ENCODE data around the gene ROR1. TPM values are rescaled to one million over a fixed set of nuclear protein-coding genes. Genes with fewer than 3 reads are reported as not detected.

The ROR1 gene
- polyA plus RNA-seq, 1 experiment: 7.1 TPM

- Histone ChIP-seq H3K27me3 (ENCODE audit: control insufficient read depth, insufficient read depth, low read length) (no peaks in the 10 kb centered on the region), H3K27ac (ENCODE audit: low read depth, low read length) (no peak overlapping the region), H3K4me3 (ENCODE audit: low read depth, low read length) (no peak overlapping the region), H3K9me3 (ENCODE audit: control insufficient read depth, insufficient read depth, low read length) (no peaks in the 10 kb centered on the region)
- POLR2A ChIA-PET: no interaction called here
- DNase-seq (ENCODE audit: low read depth, low spot score): no peak
- CTCF ChIA-PET: no interaction called here
- no peak for TF ChIP-seq CTCF (IDR thresholded peaks at IDR 0.05; ENCODE audit: low read depth, low read length)
Measured at GRCh38 chr1:63984257-63984929, 210.6 kb downstream of the ROR1 start.

- no peak for DNase-seq (ENCODE audit: low read depth, low spot score)
Measured at GRCh38 chr1:63984930-63985290, 211.1 kb downstream of the ROR1 start.

GRCh38 chr1:63987014-63987627, 213.3 kb downstream of the ROR1 start:
- ChIA-PET POLR2A (no interaction called here), CTCF (no interaction called here)

More at GRCh38 chr1:63984930-63985290, 211.1 kb downstream of the ROR1 start:
- Histone ChIP-seq H3K9me3 (ENCODE audit: control insufficient read depth, insufficient read depth, low read length) (no peaks in the 10 kb centered on the region), H3K27me3 (ENCODE audit: control insufficient read depth, insufficient read depth, low read length) (no peaks in the 10 kb centered on the region), H3K27ac (ENCODE audit: low read depth, low read length) (no peak overlapping the region), H3K4me3 (ENCODE audit: low read depth, low read length) (no peak overlapping the region)
- no peak for TF ChIP-seq CTCF (IDR thresholded peaks at IDR 0.05; ENCODE audit: low read depth, low read length)
- CTCF ChIA-PET: no interaction called here
- POLR2A ChIA-PET: no interaction called here

DNA sequence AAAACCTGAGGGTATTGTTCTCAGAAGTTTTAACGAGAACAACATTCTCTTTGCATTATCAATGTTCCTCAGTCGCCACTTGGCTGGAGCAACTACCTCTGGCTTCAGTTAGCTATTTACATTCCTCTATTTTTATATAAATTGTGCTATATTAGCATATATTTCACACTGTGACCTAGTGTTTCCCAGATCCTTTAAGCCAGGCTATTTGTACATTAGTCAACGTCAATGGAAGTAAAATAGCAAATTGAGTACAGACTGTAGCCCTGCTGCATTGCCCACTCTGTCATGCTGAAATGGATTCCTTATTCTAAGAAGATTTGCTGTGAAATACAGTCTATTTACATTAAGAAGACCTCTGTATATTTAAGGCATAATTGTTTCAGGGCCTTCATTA, 213.8 kb downstream of the ROR1 start:
- ChIA-PET CTCF (no interaction called here), POLR2A (no interaction called here)
- no peaks in the 10 kb centered on the region for H3K27me3 ChIP-seq (ENCODE audit: control insufficient read depth, insufficient read depth, low read length)
- no peaks in the 10 kb centered on the region for H3K9me3 ChIP-seq (ENCODE audit: control insufficient read depth, insufficient read depth, low read length)
- TF ChIP-seq CTCF (IDR thresholded peaks at IDR 0.05; ENCODE audit: low read depth, low read length): no peak
- DNase-seq (ENCODE audit: low read depth, low spot score): no peak
- no peak overlapping the region for H3K4me3 ChIP-seq (ENCODE audit: low read depth, low read length)
- H3K27ac ChIP-seq (ENCODE audit: low read depth, low read length): no peak overlapping the region

More at GRCh38 chr1:63987014-63987627, 213.3 kb downstream of the ROR1 start:
- no peak for TF ChIP-seq CTCF (IDR thresholded peaks at IDR 0.05; ENCODE audit: low read depth, low read length)
- no peak overlapping the region for H3K27ac ChIP-seq (ENCODE audit: low read depth, low read length)
- no peak for DNase-seq (ENCODE audit: low read depth, low spot score)
- H3K4me3 ChIP-seq (ENCODE audit: low read depth, low read length): no peak overlapping the region
- H3K9me3 ChIP-seq (ENCODE audit: control insufficient read depth, insufficient read depth, low read length): no peaks in the 10 kb centered on the region
- no peaks in the 10 kb centered on the region for H3K27me3 ChIP-seq (ENCODE audit: control insufficient read depth, insufficient read depth, low read length)

DNA sequence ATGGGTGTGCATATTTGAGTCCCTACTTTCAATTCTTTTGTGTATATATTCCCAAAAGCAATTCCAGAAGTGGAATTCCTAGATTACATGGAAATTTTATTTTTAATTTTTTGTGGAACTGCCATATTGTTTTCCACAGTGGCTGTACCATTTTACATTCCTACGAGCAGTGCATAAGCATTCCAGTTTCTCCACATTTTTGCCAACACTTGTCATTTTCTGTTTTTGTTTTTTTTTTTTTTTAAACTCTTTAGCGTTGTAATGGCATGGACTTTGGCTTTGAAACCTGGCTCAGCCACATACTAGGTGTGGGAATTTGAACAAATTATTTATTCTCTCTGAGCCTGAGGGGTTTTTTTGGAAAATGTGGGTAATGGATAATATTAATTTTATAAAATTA, 215.1 kb downstream of the ROR1 start:
- TF ChIP-seq CTCF (IDR thresholded peaks at IDR 0.05; ENCODE audit: low read depth, low read length): no peak
- ChIA-PET POLR2A (no interaction called here), CTCF (no interaction called here)
- no peak for DNase-seq (ENCODE audit: low read depth, low spot score)
- H3K27me3 ChIP-seq (ENCODE audit: control insufficient read depth, insufficient read depth, low read length): no peaks in the 10 kb centered on the region
- H3K4me3 ChIP-seq (ENCODE audit: low read depth, low read length): no peak overlapping the region
- H3K27ac ChIP-seq (ENCODE audit: low read depth, low read length): no peak overlapping the region
- no peaks in the 10 kb centered on the region for H3K9me3 ChIP-seq (ENCODE audit: control insufficient read depth, insufficient read depth, low read length)
